GM12865 (cell line): ENCODE data around the gene FAM177A1.
"Not testable (repeated sequence)": the region's sequence is repeated elsewhere in the genome, so short reads cannot be mapped to it uniquely, and the experiment has no call there.

Experiments
- DNase-seq: peaks from one replicate; pipeline ENCODE4 v3.0.0; 2010; ENCODE audit warnings: low read depth
- H3K4me3 ChIP-seq: 2 replicates; pipeline ENCODE4 v1.5.1; 2011; ENCODE audit warnings: mild to moderate bottlenecking, low read depth, low read length, control low read depth
- TF ChIP-seq, protein P1 (sequence below): IDR thresholded peaks from 2 replicates; pipeline ENCODE4 v1.5.1; 2011; ENCODE audit warnings: low read length, control low read depth, low read depth, inconsistent platforms; ENCODE audit not compliant: insufficient read depth; ENCODE audit errors: missing control alignments

The FAM177A1 gene

DNA sequence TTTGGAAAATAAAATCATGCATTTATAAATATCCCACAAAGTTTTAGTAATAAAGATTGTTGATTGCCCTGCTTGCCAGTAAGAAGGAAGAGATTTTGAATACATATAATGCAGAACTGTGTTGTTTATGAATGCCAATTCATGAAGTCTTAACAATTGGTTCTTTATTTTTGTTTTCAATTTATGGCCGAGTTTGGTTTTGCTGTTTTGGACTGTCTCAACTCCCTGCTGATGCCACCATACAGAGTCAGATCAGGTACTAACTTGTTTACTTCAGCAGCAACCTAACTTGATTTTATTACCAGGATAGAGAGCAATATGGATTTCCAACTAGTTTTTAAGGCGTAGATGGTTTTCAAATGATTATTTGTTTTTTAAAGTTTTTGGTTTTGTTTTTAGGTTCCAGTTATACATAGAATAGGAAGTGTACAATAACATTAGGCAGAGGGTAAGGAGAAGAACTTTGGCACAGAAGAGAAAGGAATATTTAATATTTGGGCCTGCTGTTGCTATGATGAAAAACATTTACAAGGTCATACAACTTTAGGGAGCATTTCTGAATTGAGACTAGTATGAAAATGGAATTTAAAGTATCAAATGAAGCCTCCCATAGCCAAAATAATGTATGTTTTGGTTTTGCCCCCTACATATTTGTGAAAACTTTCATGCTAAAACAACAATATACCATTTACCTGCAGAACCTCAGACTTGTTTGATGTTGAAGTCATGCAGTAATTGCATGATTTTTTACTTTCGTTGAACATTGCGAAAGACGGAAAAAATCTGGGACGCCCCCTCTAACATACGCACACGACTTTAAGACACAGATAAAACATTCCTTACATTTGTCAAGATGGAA lies 904 bp upstream of the FAM177A1 start:
- H3K4me3 ChIP-seq, result peak overlapping the region; percentile 70
- no peak for DNase-seq
- TF ChIP-seq, protein P1, sequence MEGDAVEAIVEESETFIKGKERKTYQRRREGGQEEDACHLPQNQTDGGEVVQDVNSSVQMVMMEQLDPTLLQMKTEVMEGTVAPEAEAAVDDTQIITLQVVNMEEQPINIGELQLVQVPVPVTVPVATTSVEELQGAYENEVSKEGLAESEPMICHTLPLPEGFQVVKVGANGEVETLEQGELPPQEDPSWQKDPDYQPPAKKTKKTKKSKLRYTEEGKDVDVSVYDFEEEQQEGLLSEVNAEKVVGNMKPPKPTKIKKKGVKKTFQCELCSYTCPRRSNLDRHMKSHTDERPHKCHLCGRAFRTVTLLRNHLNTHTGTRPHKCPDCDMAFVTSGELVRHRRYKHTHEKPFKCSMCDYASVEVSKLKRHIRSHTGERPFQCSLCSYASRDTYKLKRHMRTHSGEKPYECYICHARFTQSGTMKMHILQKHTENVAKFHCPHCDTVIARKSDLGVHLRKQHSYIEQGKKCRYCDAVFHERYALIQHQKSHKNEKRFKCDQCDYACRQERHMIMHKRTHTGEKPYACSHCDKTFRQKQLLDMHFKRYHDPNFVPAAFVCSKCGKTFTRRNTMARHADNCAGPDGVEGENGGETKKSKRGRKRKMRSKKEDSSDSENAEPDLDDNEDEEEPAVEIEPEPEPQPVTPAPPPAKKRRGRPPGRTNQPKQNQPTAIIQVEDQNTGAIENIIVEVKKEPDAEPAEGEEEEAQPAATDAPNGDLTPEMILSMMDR, result no peak

DNA sequence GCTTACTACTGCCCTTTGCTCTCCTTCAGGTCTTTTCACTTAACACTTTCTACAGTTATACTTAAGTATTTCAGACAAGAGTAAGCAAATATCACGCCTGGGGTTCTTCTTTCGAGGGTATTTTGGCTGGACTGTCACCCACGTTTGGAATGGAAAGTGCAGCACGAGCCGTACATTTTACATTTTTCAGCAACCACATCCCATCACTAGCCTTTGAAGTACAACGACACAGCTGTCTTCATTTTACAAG lies 349 bp upstream of the FAM177A1 start:
- no peak for DNase-seq
- TF ChIP-seq, protein P1, result no peak
- H3K4me3 ChIP-seq, result peak overlapping the region; percentile 70

DNA sequence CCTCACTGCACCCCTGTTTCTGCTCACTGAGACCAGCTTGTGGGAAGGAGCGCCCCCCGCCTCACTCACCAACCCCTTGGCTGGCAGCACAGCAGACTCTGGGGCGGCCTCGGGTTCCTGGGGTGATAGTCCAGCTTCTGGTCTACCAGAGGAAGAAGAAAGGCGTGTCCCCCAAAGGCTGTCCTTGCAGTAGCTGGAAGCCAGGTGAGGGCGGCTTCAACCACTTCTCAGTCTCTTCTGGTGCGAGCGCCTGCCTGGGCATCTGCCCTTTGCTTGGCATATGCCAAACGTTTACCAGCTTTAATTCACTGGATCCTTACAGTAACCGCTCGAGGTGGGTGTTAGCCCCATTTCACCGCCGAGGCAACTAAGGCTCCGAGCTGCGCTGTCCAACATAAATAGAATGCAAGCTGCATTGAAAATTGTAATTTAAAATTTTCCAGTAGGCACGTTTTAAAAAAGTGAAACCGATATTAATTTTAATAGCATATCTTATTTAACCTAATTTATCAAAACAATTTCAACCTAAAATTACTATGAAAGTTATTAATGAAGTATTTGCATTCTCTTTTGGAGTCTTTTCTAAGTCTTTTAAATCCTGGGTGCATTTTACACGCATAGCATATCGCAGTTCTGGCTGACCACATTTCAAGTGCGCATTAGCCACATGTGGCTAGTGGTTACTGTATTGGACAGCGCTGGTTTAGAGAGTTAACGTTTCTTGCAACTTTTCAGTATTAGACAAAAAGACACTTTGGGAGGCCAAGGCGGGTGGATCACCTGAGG lies 872 bp downstream of the FAM177A1 start:
- TF ChIP-seq, protein P1, result no peak
- peak overlapping the region; percentile 70 for H3K4me3 ChIP-seq
- DNase-seq, result peak; percentile 68

DNA sequence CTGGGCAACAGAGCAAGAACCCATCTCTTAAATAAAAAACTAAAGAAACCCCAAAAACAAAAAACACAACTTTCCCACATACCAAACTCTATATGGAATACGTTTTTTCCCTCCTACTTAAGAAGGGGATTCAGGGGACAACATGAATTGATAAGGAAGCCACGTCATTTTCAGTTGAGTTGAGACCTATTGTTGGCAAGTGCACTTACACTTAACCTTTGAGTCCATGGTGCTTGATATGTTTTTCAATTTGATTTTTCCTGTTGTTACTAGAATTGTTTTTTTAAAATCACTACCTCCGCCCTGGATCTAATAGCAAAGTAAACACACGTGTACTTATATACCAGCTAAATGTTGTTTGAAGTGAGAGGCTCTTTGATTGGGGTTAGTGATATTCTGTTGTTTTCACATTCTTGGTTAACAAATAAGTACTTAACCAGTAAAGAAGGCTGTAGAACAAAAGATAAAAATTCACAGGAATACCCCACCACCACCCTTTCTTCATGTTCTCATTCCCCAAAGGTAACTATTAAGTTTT lies 2.0 kb downstream of the FAM177A1 start:
- H3K4me3 ChIP-seq, result no peak overlapping the region
- DNase-seq, result no peak
- TF ChIP-seq, protein P1, result no peak

DNA sequence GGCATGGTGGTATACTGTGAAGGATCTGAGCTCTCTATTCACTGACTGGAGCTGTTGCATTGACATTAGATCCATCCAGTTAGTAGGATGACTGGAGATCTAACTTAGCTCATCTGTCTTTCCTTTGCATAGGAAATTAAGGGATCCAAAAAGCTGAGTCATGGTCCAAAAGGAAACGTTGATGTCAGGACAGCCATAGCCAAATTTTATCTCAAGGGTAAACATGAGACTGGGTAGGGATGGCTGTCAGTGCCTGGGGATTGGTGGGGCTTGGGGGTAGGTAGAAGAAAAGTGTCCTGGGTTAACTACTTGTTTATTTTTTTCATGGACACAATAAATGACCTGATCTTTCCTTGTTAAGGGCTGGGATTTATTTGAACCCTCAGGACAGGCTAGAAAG lies 4.6 kb downstream of the FAM177A1 start:
- no peak for DNase-seq
- H3K4me3 ChIP-seq, result no peak overlapping the region
- TF ChIP-seq, protein P1, result no peak

DNA sequence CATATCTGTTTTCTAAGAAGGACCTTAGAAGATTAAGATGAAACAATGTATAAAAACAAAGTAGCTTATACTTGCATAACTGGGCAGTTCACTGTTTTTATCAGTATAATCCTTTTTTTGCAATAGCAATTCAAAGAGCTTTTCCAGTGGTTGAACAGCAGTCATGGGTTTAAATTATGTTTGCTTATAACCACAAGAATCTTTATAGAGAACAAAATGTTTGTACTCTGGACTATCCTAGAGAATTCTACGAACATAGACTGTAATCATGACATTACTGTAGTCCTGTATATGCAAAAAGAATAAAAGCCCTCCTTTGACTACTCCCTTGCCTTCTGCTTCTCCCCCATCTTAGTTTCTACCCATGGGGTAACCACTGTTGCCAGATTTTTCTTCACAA lies 5.7 kb downstream of the FAM177A1 start:
- TF ChIP-seq, protein P1, result no peak
- no peak overlapping the region for H3K4me3 ChIP-seq
- no peak for DNase-seq

DNA sequence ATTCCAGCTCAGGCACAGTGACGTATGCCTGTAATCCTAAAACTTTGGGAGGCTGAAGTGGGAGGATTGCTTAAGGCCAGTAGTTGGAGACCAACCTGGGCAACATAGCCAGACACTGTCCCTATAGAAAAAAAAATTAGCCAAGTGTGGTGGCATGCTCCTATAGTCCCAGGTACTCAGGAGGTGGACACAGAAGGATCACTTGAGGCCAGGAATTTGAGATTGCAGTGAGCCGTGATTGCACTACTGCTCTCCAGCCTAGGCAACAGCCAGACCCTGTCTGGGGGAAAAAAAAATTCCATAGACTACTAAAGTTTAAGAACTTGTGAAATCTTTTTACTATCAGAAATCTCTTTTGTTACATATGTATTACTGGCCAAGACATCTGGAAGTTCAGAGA lies 6.6 kb downstream of the FAM177A1 start:
- H3K4me3 ChIP-seq, result no peak overlapping the region
- TF ChIP-seq, protein P1, result no peak
- DNase-seq, result no peak

DNA sequence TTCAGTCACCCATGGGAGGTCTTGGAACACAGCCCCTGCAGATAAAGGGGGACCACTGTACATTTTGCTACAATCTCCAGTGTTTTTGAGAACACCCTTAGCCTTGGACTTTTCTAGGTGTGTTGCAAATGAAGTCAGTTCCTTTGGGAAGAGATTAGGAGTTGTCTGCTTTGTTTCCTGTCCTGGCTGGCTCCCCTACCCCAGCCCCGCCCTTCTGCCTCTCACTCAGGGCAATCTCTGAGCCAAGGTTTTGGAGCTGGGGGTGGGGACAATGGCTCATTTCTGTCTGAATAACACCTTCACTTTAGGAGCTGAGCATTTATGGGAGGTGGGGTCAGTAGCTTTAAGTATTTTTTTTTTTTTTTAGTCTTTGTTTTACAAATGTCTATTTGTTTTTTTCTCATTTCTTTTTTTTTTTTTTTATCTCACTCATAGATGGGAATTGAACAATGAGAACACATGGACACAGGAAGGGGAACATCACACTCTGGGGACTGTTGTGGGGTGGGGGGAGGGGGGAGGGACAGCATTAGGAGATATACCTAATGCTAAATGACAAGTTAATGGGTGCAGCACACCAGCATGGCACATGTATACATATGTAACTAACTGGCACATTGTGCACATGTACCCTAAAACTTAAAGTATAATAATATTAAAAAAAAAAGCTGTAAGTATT lies 15.2 kb downstream of the FAM177A1 start:
- not testable (repeated sequence) for DNase-seq, H3K4me3 ChIP-seq

DNA sequence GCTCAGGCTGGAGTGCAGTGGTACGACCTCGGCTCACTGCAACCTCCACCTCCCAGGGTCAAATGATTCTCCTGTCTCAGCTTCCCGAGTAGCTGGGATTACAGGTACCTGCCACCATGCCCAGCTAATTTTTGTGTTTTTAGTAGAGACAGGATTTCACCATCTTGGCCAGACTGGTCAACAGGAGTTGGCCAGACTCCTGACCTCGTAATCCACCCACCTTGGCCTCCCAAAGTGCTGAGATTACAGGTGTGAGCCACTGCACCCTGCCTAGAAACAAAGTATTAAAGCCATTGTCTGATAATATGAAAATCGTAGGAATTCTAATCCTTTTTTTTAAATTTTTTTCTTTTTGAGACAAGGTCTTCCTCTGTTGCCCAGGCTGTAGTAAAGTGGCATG lies 19.7 kb downstream of the FAM177A1 start:
- not testable (repeated sequence) for DNase-seq, H3K4me3 ChIP-seq
